HepG2 (cell line): ENCODE data around the gene LILRB3. TPM values are rescaled to one million over a fixed set of nuclear protein-coding genes. Genes with fewer than 3 reads are reported as not detected.
A peak's percentile ranks its signal among the peaks of the same experiment; 100 is the strongest.

Experiments used
- ADNP ChIP-seq: sonication (generic); formaldehyde crosslinking; IDR thresholded peaks from 2 replicates; pipeline ENCODE4 v1.4.0; 2020; ENCODE audit warnings: missing genetic modification reagents
- ARID2 ChIP-seq: sonication (generic); formaldehyde crosslinking; IDR thresholded peaks from 2 replicates; pipeline ENCODE4 v1.8.1; 2022; ENCODE audit warnings: mild to moderate bottlenecking, missing genetic modification reagents, borderline replicate concordance
- HDAC6 ChIP-seq: fragments of 200-600 bp; sonication (generic); IDR thresholded peaks from 2 replicates; pipeline ENCODE4 v1.7.0; 2017; ENCODE audit warnings: mild to moderate bottlenecking, antibody characterized with exemption, low read length, low read depth
- HNRNPL ChIP-seq: fragments of 200-400 bp; formaldehyde crosslinking; IDR thresholded peaks from 2 replicates; pipeline ENCODE4 v1.6.1; 2017; ENCODE audit warnings: mild to moderate bottlenecking, low read depth, low read length
- HNRNPLL ChIP-seq: fragments of 200-400 bp; formaldehyde crosslinking; IDR thresholded peaks from 2 replicates; pipeline ENCODE4 v1.6.1; 2017; ENCODE audit warnings: mild to moderate bottlenecking, low read depth, low read length; ENCODE audit not compliant: poor library complexity, severe bottlenecking
- MATR3 ChIP-seq: sonication (generic); formaldehyde crosslinking; IDR thresholded peaks from 2 replicates; pipeline ENCODE4 v1.4.0; 2020; ENCODE audit warnings: missing genetic modification reagents
- MXI1 ChIP-seq: IDR thresholded peaks from 3 replicates; pipeline ENCODE4 v1.6.1; 2012; ENCODE audit warnings: low read depth, low read length, inconsistent platforms, borderline replicate concordance
- NCOA1 ChIP-seq: sonication (generic); formaldehyde crosslinking; IDR thresholded peaks from 2 replicates; pipeline ENCODE4 v1.9.0; 2021; ENCODE audit warnings: missing genetic modification reagents
- NFE2L1 ChIP-seq: sonication (generic); formaldehyde crosslinking; IDR thresholded peaks from 2 replicates; pipeline ENCODE4 v1.4.0; 2020; ENCODE audit warnings: missing genetic modification reagents, mild to moderate bottlenecking, borderline replicate concordance
- NFIC ChIP-seq: IDR thresholded peaks from 2 replicates; pipeline ENCODE4 v1.6.1; 2012; ENCODE audit warnings: mild to moderate bottlenecking, low read length, inconsistent platforms
- RXRB ChIP-seq: IDR thresholded peaks from 2 replicates; pipeline ENCODE4 v1.6.1; 2016; ENCODE audit warnings: borderline replicate concordance, missing genetic modification reagents, missing compliant biosample characterization
- SKI ChIP-seq: fragments of 450-650 bp; IDR thresholded peaks from one replicate; pipeline ENCODE4 v1.6.1; 2018; ENCODE audit warnings: mild to moderate bottlenecking; ENCODE audit not compliant: partially characterized antibody
- SRY ChIP-seq: sonication (generic); formaldehyde crosslinking; IDR thresholded peaks from 2 replicates; pipeline ENCODE4 v1.8.0; 2022; ENCODE audit warnings: mild to moderate bottlenecking, missing genetic modification reagents
- WIZ ChIP-seq: sonication (generic); formaldehyde crosslinking; IDR thresholded peaks from 2 replicates; pipeline ENCODE4 v1.5.1; 2020; ENCODE audit warnings: mild to moderate bottlenecking, missing genetic modification reagents
- ZNF124 ChIP-seq: sonication (generic); formaldehyde crosslinking; IDR thresholded peaks from 2 replicates; pipeline ENCODE4 v1.4.0; 2020; ENCODE audit warnings: missing genetic modification reagents
- ZNF235 ChIP-seq: sonication (generic); formaldehyde crosslinking; IDR thresholded peaks from 2 replicates; pipeline ENCODE4 v1.8.1; 2023; ENCODE audit warnings: mild to moderate bottlenecking, missing genetic modification reagents, borderline replicate concordance
- ZNF264 ChIP-seq: sonication (generic); formaldehyde crosslinking; IDR thresholded peaks from 2 replicates; pipeline ENCODE4 v1.4.0; 2020; ENCODE audit warnings: missing genetic modification reagents
- ZNF329 ChIP-seq: sonication (generic); formaldehyde crosslinking; IDR thresholded peaks from 2 replicates; pipeline ENCODE4 v1.9.0; 2021; ENCODE audit warnings: low read depth, mild to moderate bottlenecking, missing genetic modification reagents
- ZNF468 ChIP-seq: sonication (generic); formaldehyde crosslinking; IDR thresholded peaks from 2 replicates; pipeline ENCODE4 v1.8.0; 2022; ENCODE audit warnings: mild to moderate bottlenecking, moderate library complexity, missing genetic modification reagents
- polyA plus RNA-seq, 8 experiments: library from polyadenylated mRNA; depleted of rRNA in 3 of 8; stranded (reverse) in 7 of 8; unstranded in 1 of 8; fragments of >200 nt; fragmentation: Illumina TruSeq in 4 of 8; extraction: Trizol in 4 of 8; gene quantifications; 2 replicates each; pipeline versions ENCODE4 v1.2.1 to v1.2.3, GENCODE V29; 2011 to 2016; ENCODE audit warnings: low read depth in 4 of 8, missing spikeins in 1 of 8, mixed read lengths in 1 of 8; ENCODE audit not compliant: insufficient read depth in 1 of 8
- total RNA-seq, 5 experiments: library from RNA; depleted of rRNA; stranded (reverse); fragments of >200 nt; fragmentation: Illumina TruSeq; extraction: Trizol; gene quantifications; 2 replicates each; pipeline ENCODE4 v1.2.3, GENCODE V29; 2016; ENCODE audit warnings: low read depth in 1 of 5
- TF ChIP-seq, protein P1 (sequence below): sonication (generic); formaldehyde crosslinking; conservative IDR thresholded peaks from 2 replicates; pipeline ENCODE4 v1.8.0; 2022; ENCODE audit warnings: low read depth, missing genetic modification reagents
- TF ChIP-seq, protein P2 (sequence below): sonication (generic); formaldehyde crosslinking; IDR thresholded peaks from 2 replicates; pipeline ENCODE4 v1.9.0; 2021; ENCODE audit warnings: mild to moderate bottlenecking, missing genetic modification reagents

LILRB3 gene
- total and polyA plus RNA-seq, 2 of the 13 experiments (the other 11 are each of a cell fraction or from before 2014, with no cell fraction given): 0.22 TPM; not detected in 1

DNA sequence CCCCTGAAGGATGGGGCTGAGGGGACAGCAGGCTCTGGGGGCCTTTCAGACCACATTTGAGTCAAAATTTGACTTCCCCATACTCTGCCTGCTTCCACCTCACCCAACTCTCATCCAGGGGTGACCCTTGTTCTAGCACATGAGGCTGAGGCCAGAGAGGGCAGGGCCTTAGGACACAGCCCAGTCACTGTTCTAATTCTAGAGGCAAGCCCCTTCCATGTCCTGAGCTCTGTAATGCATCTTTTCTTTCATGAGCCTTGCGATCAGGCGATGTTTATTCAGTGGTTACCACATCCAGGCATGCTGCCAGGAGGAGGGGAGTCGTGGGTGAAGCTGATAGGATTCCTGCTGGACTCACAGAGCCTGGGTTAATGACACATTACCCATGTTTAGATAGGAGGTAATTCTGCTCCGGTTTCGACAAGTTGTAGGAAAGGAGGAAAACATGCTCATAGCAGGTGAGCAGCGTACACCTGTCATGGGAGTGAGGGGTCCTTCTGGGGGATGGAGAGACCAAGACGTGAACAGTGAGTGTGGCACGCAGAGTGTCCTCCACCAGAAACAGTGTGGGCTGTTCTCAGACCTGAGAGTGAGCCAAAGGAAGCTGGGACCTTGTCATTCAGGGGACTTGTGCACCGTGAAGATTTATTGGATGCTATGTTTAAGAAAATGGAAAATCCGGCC is 12.9 kb downstream of the LILRB3 start (continued):
- TF ChIP-seq SRY: no peak
- TF ChIP-seq ZNF329: 0 out of 2 replicates have a peak, but pooled peaks have one; percentile 12
- peak; percentile 75; the same call in 2 of the 3 replicates for TF ChIP-seq MXI1
- TF ChIP-seq HDAC6: no peak
- TF ChIP-seq ZNF468 (CRISPR knock-in tag): no peak
- TF ChIP-seq ZNF235 (CRISPR knock-in tag): no peak
- TF ChIP-seq ARID2 (CRISPR knock-in tag): no peak
- no peak for TF ChIP-seq HNRNPL
- TF ChIP-seq NCOA1 (CRISPR knock-in tag): no peak
- TF ChIP-seq RXRB (CRISPR knock-in tag): peak; percentile 93
- TF ChIP-seq, protein P1, sequence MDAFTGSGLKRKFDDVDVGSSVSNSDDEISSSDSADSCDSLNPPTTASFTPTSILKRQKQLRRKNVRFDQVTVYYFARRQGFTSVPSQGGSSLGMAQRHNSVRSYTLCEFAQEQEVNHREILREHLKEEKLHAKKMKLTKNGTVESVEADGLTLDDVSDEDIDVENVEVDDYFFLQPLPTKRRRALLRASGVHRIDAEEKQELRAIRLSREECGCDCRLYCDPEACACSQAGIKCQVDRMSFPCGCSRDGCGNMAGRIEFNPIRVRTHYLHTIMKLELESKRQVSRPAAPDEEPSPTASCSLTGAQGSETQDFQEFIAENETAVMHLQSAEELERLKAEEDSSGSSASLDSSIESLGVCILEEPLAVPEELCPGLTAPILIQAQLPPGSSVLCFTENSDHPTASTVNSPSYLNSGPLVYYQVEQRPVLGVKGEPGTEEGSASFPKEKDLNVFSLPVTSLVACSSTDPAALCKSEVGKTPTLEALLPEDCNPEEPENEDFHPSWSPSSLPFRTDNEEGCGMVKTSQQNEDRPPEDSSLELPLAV (CRISPR knock-in tag): no peak
- peak; percentile 74; the same call in 1 of the 2 replicates for TF ChIP-seq NFIC
- TF ChIP-seq ADNP (CRISPR knock-in tag): no peak
- TF ChIP-seq, protein P2, sequence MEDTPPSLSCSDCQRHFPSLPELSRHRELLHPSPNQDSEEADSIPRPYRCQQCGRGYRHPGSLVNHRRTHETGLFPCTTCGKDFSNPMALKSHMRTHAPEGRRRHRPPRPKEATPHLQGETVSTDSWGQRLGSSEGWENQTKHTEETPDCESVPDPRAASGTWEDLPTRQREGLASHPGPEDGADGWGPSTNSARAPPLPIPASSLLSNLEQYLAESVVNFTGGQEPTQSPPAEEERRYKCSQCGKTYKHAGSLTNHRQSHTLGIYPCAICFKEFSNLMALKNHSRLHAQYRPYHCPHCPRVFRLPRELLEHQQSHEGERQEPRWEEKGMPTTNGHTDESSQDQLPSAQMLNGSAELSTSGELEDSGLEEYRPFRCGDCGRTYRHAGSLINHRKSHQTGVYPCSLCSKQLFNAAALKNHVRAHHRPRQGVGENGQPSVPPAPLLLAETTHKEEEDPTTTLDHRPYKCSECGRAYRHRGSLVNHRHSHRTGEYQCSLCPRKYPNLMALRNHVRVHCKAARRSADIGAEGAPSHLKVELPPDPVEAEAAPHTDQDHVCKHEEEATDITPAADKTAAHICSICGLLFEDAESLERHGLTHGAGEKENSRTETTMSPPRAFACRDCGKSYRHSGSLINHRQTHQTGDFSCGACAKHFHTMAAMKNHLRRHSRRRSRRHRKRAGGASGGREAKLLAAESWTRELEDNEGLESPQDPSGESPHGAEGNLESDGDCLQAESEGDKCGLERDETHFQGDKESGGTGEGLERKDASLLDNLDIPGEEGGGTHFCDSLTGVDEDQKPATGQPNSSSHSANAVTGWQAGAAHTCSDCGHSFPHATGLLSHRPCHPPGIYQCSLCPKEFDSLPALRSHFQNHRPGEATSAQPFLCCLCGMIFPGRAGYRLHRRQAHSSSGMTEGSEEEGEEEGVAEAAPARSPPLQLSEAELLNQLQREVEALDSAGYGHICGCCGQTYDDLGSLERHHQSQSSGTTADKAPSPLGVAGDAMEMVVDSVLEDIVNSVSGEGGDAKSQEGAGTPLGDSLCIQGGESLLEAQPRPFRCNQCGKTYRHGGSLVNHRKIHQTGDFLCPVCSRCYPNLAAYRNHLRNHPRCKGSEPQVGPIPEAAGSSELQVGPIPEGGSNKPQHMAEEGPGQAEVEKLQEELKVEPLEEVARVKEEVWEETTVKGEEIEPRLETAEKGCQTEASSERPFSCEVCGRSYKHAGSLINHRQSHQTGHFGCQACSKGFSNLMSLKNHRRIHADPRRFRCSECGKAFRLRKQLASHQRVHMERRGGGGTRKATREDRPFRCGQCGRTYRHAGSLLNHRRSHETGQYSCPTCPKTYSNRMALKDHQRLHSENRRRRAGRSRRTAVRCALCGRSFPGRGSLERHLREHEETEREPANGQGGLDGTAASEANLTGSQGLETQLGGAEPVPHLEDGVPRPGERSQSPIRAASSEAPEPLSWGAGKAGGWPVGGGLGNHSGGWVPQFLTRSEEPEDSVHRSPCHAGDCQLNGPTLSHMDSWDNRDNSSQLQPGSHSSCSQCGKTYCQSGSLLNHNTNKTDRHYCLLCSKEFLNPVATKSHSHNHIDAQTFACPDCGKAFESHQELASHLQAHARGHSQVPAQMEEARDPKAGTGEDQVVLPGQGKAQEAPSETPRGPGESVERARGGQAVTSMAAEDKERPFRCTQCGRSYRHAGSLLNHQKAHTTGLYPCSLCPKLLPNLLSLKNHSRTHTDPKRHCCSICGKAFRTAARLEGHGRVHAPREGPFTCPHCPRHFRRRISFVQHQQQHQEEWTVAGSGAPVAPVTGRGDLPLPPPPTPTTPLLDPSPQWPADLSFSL (CRISPR knock-in tag): no peak
- TF ChIP-seq NFE2L1: no peak
- no peak for TF ChIP-seq SKI
- TF ChIP-seq HNRNPLL: no peak
- 0 out of 2 replicates have a peak, but pooled peaks have one; percentile 40 for TF ChIP-seq ZNF124 (CRISPR knock-in tag)
- TF ChIP-seq ZNF264 (CRISPR knock-in tag): peak; percentile 48; the same call in 1 of the 2 replicates
- no peak for TF ChIP-seq WIZ (CRISPR knock-in tag)
- no peak for TF ChIP-seq MATR3 (CRISPR knock-in tag)
